ENCODE results near the gene KHDRBS1.
"Not testable (repeated sequence)": the region's sequence is repeated elsewhere in the genome, so short reads cannot be mapped to it uniquely, and the experiment has no call there.

KHDRBS1 gene, protein sequence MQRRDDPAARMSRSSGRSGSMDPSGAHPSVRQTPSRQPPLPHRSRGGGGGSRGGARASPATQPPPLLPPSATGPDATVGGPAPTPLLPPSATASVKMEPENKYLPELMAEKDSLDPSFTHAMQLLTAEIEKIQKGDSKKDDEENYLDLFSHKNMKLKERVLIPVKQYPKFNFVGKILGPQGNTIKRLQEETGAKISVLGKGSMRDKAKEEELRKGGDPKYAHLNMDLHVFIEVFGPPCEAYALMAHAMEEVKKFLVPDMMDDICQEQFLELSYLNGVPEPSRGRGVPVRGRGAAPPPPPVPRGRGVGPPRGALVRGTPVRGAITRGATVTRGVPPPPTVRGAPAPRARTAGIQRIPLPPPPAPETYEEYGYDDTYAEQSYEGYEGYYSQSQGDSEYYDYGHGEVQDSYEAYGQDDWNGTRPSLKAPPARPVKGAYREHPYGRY
- total RNA-seq: 95.9 to 126 (median 113) reads per million in 4 donors

- peak; percentile 96 to 100 (median 97) for DNase-seq
Measured at GRCh38 chr1:32013386-32014198, at the start of gene KHDRBS1. TSS of gene KHDRBS1 (plus strand) at chr1:32013868. CDS start at chr1:32013996, 128 bp downstream.

GRCh38 chr1:31970873-31971272 lies 42.8 kb upstream of the KHDRBS1 start:
- no peak for DNase-seq

DNA sequence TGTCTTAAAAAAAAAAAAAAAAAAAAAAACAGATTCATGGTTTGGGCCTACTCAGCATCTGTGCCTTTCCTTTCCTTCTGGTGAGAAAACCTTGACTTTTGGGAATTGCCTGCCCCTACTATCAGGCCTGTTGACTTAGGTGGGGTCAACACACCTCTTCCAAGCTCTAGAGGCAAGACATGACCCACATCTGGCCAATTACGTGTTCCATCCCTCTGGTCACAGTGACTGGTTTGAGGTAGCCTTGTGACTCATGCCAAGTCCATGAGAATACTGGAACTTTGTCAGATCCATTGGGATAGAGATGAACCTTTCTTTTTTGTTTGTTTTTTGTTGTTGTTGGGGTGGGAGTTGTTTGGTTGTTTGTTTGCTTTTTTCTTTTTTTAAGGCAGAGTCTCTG lies 37.3 kb upstream of the KHDRBS1 start:
- DNase-seq: no peak

DNA sequence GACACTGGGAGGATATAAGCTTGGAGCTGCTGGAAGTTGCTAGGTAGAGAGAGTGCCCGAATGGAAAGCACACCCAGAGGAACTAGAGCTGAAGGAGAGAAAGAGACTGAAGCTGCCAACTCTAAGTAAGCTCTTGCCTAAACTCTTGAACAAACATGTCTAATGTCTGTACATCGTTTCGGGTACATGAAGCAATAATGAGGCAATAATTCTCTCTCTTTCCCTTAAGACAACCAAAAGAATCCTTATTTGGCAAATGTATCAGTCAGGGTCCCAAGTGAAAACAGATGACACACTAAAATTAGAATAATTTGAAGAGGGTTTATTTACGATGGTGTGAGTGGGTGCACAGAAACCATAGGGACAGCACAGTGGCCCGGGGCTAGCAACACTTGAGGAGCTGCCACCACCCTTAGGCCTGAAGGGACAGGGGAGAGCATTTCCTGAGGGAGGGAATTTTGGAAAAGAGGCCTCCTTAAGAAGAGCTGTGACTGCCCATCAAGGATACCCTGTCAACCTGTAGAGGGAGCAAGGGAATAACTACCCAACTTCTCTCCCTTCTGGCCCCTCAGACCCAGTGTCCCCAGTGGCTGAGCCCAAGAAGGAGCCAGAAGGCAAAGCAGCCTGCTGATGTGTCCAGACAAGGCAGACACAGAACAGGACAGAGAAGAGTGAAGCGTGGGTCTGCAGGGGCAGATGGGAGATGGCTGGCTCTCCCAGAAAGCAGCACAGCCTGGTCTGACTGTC lies 36.1 kb upstream of the KHDRBS1 start:
- no peak for DNase-seq

DNA sequence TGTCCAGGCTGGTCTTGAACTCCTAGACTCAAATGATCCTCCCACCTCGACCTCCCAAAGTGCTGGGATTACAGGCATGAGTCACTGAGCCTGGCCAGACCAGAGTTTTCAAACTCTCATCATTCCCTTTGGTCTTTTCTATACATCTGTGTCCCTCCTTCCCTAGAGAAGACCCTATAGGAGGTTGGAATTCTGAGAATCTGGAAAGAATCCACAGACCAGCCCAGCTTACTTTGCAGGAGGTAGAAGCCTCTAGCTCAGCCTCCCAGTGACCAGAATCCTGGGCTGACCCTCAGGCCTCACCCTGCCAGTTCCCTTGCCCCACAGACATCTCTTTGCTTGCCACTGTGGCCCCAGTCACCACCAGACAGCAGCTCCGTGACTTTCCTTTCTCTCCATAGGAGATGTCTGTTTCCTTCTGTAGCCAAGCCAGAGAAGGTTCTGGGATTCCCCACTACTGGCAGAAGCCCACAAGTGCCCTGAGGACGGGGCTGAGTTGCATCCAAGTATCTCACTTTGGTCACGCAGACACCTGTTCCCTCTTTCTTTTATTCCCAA lies 34.7 kb upstream of the KHDRBS1 start:
- DNase-seq: no peak

- DNase-seq: no peak
Measured at GRCh38 chr1:31980835-31981455, 32.7 kb upstream of the KHDRBS1 start.

DNA sequence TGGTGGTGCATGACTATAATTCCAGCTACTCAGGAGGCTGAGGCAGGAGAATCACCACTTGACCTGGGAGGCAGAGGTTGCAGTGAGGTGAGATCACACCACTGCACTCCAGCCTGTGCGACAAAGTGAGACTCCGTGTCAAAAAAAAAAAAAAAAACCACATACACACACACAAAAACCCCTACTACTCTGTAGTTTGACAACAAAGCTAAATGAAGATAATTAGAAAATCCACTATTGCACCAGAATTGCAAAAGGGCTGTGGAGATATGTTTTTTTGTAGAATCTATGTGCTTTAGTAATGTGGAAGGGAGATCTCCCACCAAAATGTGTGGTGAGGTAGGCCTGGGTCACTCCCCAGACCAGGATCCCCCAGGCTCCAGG lies 32.2 kb upstream of the KHDRBS1 start:
- DNase-seq: no peak

GRCh38 chr1:31981972-31982371 lies 31.7 kb upstream of the KHDRBS1 start:
- peak in 3 of 5 donors; percentile 5 to 85 (median 20) for DNase-seq

DNA sequence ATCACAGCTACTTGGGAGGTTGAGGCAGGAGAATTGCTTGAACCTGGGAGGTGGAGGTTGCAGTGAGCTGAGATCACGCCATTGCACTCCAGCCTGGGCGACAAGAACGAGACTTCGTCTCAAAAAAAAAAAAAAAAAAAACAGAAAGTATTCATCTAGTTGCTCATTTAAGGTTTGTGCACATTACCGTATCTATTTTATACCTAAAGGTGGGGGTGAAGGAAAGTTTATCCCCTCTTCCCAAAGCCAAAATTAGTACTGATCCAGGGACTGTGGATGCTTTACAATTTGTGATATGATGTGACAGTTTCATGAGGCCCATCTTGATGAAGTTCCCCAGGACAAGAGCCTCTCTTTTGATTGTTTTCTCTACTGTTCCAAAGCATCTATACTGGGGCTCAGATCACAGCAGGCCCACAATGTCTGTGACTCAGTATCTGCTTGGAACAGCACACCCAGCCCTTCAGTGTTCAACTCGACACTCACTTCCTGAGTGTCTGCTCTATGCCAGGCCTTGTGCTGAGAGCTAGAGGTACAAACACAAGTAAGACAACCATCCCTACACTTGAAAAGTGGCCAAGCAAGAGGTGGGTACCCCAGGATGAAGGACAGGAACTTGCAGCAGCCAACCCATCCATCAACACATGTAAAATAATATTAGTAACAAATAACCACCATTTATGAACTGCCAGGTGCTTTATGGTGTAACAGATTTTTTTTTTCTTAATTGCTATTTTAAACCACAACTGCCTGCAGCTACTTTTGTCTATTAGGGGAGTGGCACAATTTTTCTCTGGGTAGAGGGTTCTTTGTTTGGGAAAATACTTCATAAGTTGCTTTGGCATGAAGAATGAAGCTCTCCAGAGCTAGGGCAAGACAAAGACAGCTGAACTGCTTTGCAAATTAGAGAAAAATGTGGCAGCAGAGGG lies 29.0 kb upstream of the KHDRBS1 start:
- DNase-seq: peak in 2 of 5 donors; percentile 12 to 67

DNA sequence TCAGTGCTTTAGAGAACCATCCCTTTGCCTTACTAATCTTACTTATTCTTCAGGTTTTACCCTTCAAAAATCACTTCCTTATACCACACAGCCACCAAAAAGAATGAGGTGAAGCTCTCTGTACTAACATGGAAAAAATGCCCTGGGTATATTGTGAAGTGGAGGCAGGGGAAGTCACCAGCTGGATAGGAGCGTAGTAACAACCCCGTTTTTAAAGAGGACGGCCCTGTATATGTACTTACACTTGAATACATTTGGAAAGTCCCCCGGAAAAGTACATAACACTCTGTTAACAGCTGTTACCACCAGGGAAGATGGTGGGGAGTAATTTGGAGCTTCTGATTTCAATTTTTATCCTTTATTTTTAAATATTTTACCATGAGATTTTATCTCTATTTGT lies 28.2 kb upstream of the KHDRBS1 start:
- DNase-seq: peak in 1 of 5 donors; percentile 49

DNA sequence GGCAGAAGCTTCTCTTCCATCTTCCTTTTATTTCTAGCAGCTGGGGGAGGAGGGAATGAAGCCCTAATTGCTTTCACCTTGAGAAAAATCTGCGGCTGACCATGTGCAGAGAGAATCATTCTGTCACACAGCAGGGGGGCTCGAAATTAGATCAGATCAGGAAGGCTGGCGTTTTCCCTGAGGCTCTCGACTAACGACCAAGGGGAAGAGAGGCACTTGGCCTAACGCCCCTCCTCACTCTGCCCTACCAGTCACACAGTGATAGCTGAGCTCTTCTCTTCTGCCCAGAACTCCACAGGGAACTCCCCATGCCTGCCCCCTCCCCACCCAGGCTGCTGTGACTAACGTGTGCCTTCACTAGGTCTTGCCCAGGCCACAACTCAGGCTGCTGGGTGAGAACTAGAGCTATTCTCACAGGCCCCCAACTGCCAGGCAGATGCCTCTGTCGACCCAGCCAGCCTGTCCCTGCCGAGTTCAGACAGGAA lies 26.5 kb upstream of the KHDRBS1 start:
- DNase-seq: no peak

GRCh38 chr1:31989964-31990363 lies 23.7 kb upstream of the KHDRBS1 start:
- no peak for DNase-seq

GRCh38 chr1:31991182-31991581 lies 22.5 kb upstream of the KHDRBS1 start:
- no peak for DNase-seq

- DNase-seq: no peak
Measured at GRCh38 chr1:31995263-31995662, 18.4 kb upstream of the KHDRBS1 start.

GRCh38 chr1:31996121-31996520 lies 17.5 kb upstream of the KHDRBS1 start:
- DNase-seq: not testable (repeated sequence)

DNA sequence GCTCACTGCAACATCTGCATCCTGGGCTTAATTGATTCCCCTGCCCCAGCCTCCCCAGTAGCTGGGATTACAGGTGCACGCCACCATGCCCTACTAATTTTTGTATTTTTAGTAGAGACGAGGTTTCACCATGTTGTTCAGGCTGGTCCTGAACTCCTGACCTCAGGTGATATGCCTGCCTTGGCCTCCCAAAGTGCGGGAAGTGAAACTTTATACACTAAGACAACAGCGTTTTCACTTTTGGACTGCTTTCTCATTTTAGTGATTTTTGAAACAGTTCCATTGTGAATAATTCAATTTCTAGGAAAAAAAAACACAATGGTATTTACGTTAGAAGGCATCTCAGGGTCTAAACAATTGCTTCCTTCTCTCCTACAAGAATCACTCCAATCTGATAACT lies 11.8 kb upstream of the KHDRBS1 start:
- no peak for DNase-seq

GRCh38 chr1:32002285-32002684 lies 11.4 kb upstream of the KHDRBS1 start:
- DNase-seq: not testable (repeated sequence)

DNA sequence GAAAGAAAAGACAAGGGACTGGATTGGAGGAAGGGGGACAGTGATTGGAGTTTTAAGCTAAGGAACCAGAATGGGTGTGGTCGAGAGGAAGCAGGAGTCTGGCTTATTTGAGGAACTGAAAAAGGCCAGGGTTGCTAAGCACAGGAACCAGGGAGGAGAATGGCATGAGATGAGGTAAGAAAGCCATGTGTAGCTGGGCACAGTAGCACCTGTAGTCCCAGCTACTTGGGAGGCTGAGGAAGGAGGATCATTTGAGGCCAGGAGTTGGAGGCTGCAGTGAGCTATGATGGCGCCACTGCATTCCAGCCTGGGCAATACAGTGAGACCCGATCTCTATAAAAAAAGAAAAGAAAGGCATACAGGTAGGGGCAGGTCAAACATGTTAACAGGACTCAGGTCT lies 8.1 kb upstream of the KHDRBS1 start:
- no peak for DNase-seq

GRCh38 chr1:32007591-32007940 lies 6.1 kb upstream of the KHDRBS1 start:
- DNase-seq: no peak

DNA sequence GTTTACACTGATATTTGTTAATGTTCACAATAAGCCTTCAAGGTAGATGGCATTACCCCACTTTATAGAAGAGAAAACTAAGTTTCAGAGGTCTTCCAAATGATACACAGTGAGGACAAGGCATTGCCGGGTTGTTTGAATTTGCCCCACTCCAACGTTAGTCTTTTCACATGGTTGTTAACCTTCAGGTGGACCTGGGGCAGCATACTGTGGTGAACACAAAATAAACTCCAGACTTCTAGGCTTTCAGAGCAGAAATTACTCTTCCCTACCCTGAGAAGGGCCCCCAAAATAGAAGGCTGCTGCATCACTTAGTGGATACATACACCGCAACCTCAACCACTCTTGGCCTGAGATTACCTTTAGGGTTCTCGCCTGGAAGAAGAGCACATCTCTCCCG lies 3.4 kb upstream of the KHDRBS1 start:
- DNase-seq: no peak
